GM10248 (cell line): ENCODE measurements around the gene TP53I3.

Source experiments
- CTCF ChIA-PET: fragments of 300-600 bp; sonication (Branson Sonifier 250); formaldehyde crosslinking; extraction: SDS; loops from one replicate; lab custom pipeline; 2021; ENCODE audit warnings: antibody characterized with exemption; lab: Yijun Ruan, JAX
- POLR2A ChIA-PET: fragments of 350-650 bp; sonication (Branson Sonifier 250); formaldehyde crosslinking; extraction: SDS; loops from one replicate; lab custom pipeline; 2020; ENCODE audit warnings: antibody characterized with exemption; lab: Yijun Ruan, JAX
- DNase-seq: peaks from one replicate; pipeline ENCODE4 v3.0.0; 2012; ENCODE audit errors: extremely low spot score
- TF ChIP-seq, protein P1 (sequence below): IDR thresholded peaks from 2 replicates; pipeline ENCODE4 v1.5.1; 2012; ENCODE audit warnings: mild to moderate bottlenecking, low read depth; ENCODE audit errors: extremely low read depth, missing control alignments, control extremely low read depth

TP53I3 gene, protein sequence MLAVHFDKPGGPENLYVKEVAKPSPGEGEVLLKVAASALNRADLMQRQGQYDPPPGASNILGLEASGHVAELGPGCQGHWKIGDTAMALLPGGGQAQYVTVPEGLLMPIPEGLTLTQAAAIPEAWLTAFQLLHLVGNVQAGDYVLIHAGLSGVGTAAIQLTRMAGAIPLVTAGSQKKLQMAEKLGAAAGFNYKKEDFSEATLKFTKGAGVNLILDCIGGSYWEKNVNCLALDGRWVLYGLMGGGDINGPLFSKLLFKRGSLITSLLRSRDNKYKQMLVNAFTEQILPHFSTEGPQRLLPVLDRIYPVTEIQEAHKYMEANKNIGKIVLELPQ

DNA sequence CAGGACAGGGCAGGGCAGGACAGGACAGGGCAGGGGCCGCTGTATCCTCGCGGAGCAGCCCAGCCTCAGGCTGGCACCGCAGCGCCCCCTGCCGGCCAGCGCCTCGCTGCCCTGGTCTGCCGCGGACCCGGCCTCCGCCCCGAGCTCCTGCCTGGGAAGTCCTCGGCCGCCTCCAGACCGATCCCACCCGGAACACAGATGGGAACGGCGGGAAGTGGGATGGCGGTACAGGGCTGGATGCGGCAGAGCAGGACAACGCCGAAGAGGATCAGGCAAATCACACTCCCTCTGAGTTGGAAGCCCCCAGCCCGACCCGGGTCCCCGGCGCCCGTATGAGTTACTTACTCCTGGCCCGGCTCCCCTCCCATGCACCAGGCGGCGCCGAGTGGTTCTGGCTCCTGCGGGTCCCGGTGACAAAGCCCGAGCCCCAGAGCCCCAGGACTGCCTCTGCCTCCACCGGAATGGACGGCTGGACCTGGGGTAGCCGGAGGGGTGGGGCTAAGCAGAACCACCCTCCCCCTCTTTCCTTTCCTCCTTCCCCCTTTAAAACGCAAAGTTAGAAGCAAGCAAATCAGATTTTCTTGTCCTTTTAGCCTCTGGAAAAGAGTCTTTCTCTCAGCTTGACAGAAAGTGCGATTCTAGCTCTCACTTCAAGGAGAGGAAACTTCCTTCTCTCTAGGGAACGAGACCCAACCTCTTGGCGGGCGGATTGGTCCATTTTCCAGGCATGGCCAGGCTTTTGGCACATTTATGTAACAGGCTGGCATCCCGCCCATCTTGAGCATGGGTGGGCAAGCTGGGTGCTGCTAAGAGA, at the start of gene TP53I3:
TP53I3 (minus strand) TSS at position 449 of the 814 bp plus-strand sequence. CDS start 508 bp downstream, outside the sequence.
- ChIA-PET POLR2A (interaction anchor here (0.5 to 1.1 kb wide), 4 partner anchors 38 to 202 kb away, joined by 4 to 10 read pairs (median 6); partner anchors contain the start of gene PFN4), CTCF (interaction anchor here (0.6 to 5.3 kb wide), 64 partner anchors 8 to 644 kb away, joined by 3 to 91 read pairs (median 5); partner anchors contain the start of genes ATAD2B, ITSN2, SF3B6 and WDCP)
- TF ChIP-seq, protein P1, sequence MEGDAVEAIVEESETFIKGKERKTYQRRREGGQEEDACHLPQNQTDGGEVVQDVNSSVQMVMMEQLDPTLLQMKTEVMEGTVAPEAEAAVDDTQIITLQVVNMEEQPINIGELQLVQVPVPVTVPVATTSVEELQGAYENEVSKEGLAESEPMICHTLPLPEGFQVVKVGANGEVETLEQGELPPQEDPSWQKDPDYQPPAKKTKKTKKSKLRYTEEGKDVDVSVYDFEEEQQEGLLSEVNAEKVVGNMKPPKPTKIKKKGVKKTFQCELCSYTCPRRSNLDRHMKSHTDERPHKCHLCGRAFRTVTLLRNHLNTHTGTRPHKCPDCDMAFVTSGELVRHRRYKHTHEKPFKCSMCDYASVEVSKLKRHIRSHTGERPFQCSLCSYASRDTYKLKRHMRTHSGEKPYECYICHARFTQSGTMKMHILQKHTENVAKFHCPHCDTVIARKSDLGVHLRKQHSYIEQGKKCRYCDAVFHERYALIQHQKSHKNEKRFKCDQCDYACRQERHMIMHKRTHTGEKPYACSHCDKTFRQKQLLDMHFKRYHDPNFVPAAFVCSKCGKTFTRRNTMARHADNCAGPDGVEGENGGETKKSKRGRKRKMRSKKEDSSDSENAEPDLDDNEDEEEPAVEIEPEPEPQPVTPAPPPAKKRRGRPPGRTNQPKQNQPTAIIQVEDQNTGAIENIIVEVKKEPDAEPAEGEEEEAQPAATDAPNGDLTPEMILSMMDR: peak; percentile 96
- peak; percentile 90 for DNase-seq

DNA sequence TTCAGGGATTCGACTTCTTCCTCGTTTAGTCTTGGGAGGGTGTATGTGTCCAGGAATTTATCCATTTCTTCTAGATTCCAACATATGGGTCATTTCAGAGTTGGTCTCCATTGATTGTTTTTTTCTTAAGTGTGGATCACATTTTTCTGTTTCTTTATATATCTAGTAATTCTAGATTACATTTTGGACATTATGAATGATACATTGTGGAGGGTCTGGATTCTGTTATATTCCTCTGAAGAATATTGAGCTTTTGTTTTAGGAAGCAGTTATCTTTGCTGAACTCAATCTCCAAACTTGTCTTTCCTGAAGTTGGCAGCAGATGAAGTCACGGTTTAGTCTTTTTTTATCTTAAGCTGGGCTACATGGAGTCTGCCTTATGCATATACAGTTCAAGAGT, 47.9 kb upstream of the TP53I3 start:
- TF ChIP-seq, protein P1: no peak
- CTCF ChIA-PET: no interaction called here
- DNase-seq: no peak
- POLR2A ChIA-PET: interaction anchor here (0.7 kb wide), 1 partner anchor 207 kb away, joined by 6 read pairs; no protein-coding TSS in a partner anchor

DNA sequence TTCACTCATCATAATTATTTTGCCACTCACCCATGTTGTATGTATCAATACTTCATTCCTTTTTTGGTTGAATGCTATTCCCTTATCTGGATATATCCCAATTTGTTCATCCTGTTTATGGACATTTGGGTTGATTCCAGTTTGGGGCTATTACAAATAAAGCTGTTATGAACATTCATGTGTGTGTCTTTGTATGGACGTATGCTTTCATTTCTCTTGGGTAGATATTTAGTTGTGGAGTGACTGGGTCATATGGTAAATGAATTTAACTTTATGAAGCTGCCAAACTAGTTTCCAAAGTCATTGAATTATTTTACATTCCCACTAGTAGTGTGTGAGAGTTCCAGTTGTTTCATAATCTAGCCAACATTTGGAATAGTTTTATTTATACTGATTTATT, 41.3 kb upstream of the TP53I3 start:
- TF ChIP-seq, protein P1: no peak
- ChIA-PET POLR2A (no interaction called here), CTCF (interaction anchor here (2.8 kb wide), 1 partner anchor 42 kb away, joined by 16 read pairs; the partner anchor contains the start of gene TP53I3)
- DNase-seq: no peak

DNA sequence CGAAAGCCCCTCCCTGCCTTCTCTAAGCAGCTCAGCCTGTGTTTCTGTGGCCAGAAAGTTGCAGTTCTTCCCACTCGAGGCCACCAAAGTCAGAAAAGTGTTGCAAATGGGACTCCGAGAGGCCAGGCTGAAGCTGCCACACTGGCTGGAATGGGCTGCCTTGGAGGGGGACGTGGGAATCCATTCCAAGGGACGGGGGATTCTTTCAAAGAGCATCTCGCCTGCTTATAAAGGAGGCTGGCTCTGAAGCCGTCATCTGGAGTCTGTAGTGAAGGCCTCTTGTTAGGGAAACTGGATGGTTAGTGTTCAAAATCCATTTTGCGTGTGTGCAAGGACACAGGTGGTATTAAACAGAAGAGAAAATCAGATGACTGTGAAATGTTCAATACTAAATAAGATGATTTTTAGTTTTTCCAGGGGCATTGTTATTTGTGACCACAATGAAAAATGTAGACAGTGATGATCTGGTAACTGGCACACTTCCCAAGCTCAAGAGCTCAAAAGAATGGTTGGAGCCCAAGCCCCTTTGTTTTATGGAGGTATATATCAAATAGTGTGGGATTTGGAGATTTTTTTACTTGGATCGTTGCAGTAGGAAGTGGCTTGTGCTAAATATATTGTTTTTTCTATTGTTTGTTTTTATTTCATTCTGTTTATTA, 39.4 kb upstream of the TP53I3 start:
- CTCF ChIA-PET: interaction anchor here (0.7 to 2.8 kb wide), 7 partner anchors 10 to 53 kb away, joined by 3 to 16 read pairs (median 4); partner anchors contain the start of gene TP53I3
- POLR2A ChIA-PET: no interaction called here
- TF ChIP-seq, protein P1: no peak
- no peak for DNase-seq

DNA sequence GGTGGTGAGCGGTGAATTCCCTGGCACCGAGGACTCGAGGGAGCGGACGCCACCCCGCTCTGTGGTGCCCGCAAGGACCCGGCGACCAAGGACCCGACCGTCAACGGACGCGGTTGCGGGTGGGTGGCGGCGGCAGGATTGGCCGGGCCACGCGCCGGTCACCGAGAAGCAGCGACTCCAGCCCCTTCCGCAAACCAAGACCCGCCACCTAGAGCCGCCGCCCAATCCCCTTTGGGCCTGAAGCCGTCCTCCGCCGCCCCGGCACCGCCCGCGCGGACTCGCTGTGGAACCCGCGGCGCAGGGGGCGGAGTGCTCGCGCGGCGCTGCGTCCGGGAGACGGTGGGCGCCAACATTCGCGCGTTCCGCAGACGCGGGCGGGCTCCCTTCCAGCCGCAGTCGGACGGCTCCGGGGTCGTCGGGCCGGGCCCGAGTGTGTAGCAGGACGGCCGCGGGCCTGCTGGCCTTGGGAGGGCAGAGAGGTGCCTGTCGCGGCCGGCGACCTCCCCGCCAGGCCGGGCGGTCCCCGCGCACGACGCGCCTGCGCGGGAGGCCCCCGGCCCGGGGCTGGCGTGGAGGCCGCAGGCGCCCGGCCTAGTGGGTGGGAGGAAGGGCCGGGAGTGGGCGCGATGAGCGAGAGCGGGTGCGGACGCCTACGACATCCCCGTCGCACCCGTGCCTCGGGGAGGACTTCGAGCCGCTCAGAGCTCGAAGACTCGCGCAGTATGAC, 38.7 kb upstream of the TP53I3 start, which contains the start of the genes FAM228B and PFN4:
FAM228B (plus strand) TSS at position 275 of the 727 bp plus-strand sequence. CDS start 893 bp downstream, outside the sequence.
PFN4 (minus strand) TSS at position 140 of the 727 bp plus-strand sequence. CDS start 799 bp downstream, outside the sequence.
- DNase-seq: peak; percentile 95
- ChIA-PET POLR2A (interaction anchor here (1.0 kb wide), 1 partner anchor 39 kb away, joined by 4 read pairs; the partner anchor contains the start of gene TP53I3), CTCF (interaction anchor here (0.8 to 2.8 kb wide), 6 partner anchors 10 to 269 kb away, joined by 3 to 16 read pairs (median 4); partner anchors contain the start of genes ATAD2B and TP53I3)
- TF ChIP-seq, protein P1: no peak
